ENCODE results near the gene HSPBP1. TPM values are rescaled to one million over a fixed set of nuclear protein-coding genes. Genes with fewer than 3 reads are reported as not detected.

The HSPBP1 gene
- total and polyA plus RNA-seq, 2 donors (not counting 3 experiments of a cell fraction or from before 2014, with no cell fraction given) = 30.4 to 47.5 TPM

- no peak for TF ChIP-seq POLR2AphosphoS5 (IDR thresholded peaks at IDR 0.05; ENCODE audit: insufficient read depth, low read depth, low read length)
- TF ChIP-seq, protein P1, sequence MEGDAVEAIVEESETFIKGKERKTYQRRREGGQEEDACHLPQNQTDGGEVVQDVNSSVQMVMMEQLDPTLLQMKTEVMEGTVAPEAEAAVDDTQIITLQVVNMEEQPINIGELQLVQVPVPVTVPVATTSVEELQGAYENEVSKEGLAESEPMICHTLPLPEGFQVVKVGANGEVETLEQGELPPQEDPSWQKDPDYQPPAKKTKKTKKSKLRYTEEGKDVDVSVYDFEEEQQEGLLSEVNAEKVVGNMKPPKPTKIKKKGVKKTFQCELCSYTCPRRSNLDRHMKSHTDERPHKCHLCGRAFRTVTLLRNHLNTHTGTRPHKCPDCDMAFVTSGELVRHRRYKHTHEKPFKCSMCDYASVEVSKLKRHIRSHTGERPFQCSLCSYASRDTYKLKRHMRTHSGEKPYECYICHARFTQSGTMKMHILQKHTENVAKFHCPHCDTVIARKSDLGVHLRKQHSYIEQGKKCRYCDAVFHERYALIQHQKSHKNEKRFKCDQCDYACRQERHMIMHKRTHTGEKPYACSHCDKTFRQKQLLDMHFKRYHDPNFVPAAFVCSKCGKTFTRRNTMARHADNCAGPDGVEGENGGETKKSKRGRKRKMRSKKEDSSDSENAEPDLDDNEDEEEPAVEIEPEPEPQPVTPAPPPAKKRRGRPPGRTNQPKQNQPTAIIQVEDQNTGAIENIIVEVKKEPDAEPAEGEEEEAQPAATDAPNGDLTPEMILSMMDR (IDR thresholded peaks at IDR 0.05; ENCODE audit: extremely low read depth in 1 of 2, insufficient read depth in 1 of 2, low read depth in 1 of 2, low read length in 2 of 2) = no peak
- TF ChIP-seq JUN (IDR thresholded peaks at IDR 0.05; ENCODE audit: borderline replicate concordance, insufficient read depth, insufficient read length, low read depth) = no peak
- TF ChIP-seq GATA2 (IDR thresholded peaks at IDR 0.05; ENCODE audit: insufficient read depth, insufficient read length, low read depth, low read length) = no peak
- no peak for TF ChIP-seq EZH2 (IDR thresholded peaks at IDR 0.05; ENCODE audit: borderline replicate concordance, low read depth, low read length, severe bottlenecking)
- no peak for TF ChIP-seq POLR2A (IDR thresholded peaks at IDR 0.05; ENCODE audit: low read depth, low read length)
- no peak for TF ChIP-seq MYC (IDR thresholded peaks at IDR 0.05; ENCODE audit: low read depth, low read length)
- TF ChIP-seq, protein P2, sequence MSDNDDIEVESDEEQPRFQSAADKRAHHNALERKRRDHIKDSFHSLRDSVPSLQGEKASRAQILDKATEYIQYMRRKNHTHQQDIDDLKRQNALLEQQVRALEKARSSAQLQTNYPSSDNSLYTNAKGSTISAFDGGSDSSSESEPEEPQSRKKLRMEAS (IDR thresholded peaks at IDR 0.05; ENCODE audit: insufficient read depth, insufficient read length) = no peak
- no peak for TF ChIP-seq FOS (IDR thresholded peaks at IDR 0.05; ENCODE audit: borderline replicate concordance, insufficient read depth, low read length)
- Histone ChIP-seq H4K20me1 (replicated peaks; ENCODE audit: control insufficient read depth, extremely low read depth, insufficient read depth, low read length) (no peaks in the 10 kb centered on the region), H3K4me1 (ENCODE audit: control insufficient read depth, extremely low read depth, insufficient read depth, low read length) (no peaks in the 10 kb centered on the region), H3K4me2 (ENCODE audit: insufficient read depth, low read length) (no peak overlapping the region), H3K36me3 (ENCODE audit: control insufficient read depth in 2 of 2, extremely low read depth in 1 of 2, insufficient read depth in 2 of 2, low read length in 2 of 2) (peaks cover 0 to 4% of the 10 kb centered on the region in 2 experiments), H3K79me2 (ENCODE audit: control insufficient read depth, insufficient read depth, low read length) (no peaks in the 10 kb centered on the region), H3K9me3 (replicated peaks; ENCODE audit: control insufficient read depth, insufficient read depth, low read length) (no peaks in the 10 kb centered on the region), H3K4me3 (replicated peaks in 1 of 3; ENCODE audit: insufficient read depth in 1 of 3, low read depth in 1 of 3, low read length in 3 of 3) (no peak overlapping the region), H3K27ac (ENCODE audit: insufficient read depth, low read depth, low read length) (no peak overlapping the region), H3K9ac (replicated peaks; ENCODE audit: extremely low read depth, insufficient read depth, low read length) (no peak overlapping the region), H3K27me3 (ENCODE audit: control insufficient read depth in 2 of 2, insufficient read depth in 2 of 2, low read length in 2 of 2) (no peaks in the 10 kb centered on the region), H3K9me1 (replicated peaks; ENCODE audit: control insufficient read depth, extremely low read depth, insufficient read depth, low read length) (no peaks in the 10 kb centered on the region), H2AFZ (ENCODE audit: low read depth, low read length) (no peak overlapping the region)
- no TSS peak for BruUV-seq (replicated peaks)
- intact Hi-C loops (cut with micrococcal nuclease) = no loop called here
- DNase-seq (ENCODE audit: low read depth, low spot score) = no peak
- CTCF ChIA-PET = no interaction called here
- no peak for FAIRE-seq
- dilution Hi-C loops (cut with MboI; ENCODE audit: extremely low pct_ligation_motif_present, low sequenced_read_pairs) = no loop called here
- POLR2A ChIA-PET = no interaction called here
Measured at GRCh38 chr19:55223291-55224037, 56.4 kb downstream of the HSPBP1 start.
